ENCODE results near the gene UBC. TPM values are rescaled to one million over a fixed set of nuclear protein-coding genes. Genes with fewer than 3 reads are reported as not detected.

The UBC gene
- total and polyA plus RNA-seq, 2 donors (not counting 1 experiment from before 2014, with no cell fraction given), result 953 to 4,477 TPM

DNA sequence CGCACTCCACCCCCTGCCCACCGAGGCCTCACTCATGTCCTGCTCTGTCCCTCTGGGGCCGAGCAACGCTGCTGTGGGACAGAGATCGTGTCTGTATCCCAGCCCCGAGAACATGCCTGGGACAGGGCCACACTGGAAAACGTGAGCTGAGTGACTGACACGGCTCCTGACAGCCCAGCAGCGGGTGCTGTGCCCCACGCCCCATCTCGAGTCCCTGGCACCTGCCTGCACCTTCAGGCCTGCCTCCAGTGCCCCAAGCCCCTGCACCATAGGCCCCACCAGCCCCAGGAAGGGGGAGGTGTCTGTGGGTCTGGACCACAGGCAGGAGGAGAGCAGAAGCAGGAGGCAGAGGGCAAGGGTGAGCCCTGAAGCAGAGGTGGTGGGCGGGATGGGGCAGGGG lies 34.6 kb upstream of the UBC start:
- TF ChIP-seq, protein P1, sequence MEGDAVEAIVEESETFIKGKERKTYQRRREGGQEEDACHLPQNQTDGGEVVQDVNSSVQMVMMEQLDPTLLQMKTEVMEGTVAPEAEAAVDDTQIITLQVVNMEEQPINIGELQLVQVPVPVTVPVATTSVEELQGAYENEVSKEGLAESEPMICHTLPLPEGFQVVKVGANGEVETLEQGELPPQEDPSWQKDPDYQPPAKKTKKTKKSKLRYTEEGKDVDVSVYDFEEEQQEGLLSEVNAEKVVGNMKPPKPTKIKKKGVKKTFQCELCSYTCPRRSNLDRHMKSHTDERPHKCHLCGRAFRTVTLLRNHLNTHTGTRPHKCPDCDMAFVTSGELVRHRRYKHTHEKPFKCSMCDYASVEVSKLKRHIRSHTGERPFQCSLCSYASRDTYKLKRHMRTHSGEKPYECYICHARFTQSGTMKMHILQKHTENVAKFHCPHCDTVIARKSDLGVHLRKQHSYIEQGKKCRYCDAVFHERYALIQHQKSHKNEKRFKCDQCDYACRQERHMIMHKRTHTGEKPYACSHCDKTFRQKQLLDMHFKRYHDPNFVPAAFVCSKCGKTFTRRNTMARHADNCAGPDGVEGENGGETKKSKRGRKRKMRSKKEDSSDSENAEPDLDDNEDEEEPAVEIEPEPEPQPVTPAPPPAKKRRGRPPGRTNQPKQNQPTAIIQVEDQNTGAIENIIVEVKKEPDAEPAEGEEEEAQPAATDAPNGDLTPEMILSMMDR (IDR thresholded peaks at IDR 0.05), result no peak
- no peak for TF ChIP-seq EZH2 (IDR thresholded peaks at IDR 0.05; ENCODE audit: borderline replicate concordance, insufficient read depth, low read depth, low read length, poor library complexity, severe bottlenecking)
- H3K4me1 Mint-ChIP-seq, result no peaks in the 10 kb centered on the region

GRCh38 chr12:124947561-124948398 lies 33.3 kb upstream of the UBC start:
- no peaks in the 10 kb centered on the region for H3K4me1 ChIP-seq (ENCODE audit: control insufficient read depth in 2 of 2, insufficient read depth in 2 of 2, low read length in 2 of 2)
- ATAC-seq (ENCODE audit: low read depth) (no peak), DNase-seq (no peak)
- intact Hi-C loops (cut with micrococcal nuclease), result no loop called here
- Mint-ChIP-seq H3K9me3 (ENCODE audit: insufficient read depth) (no peaks in the 10 kb centered on the region), H3K4me3 (no peak overlapping the region), H3K4me1 (no peaks in the 10 kb centered on the region), H3K27me3 (no peaks in the 10 kb centered on the region), H3K27ac (no peak overlapping the region)
- ChIA-PET CTCF (interaction anchor here (1.2 kb wide), 1 partner anchor 41 kb away, joined by 4 read pairs; no protein-coding TSS in a partner anchor), POLR2A (no interaction called here)
- no peak overlapping the region for H2AFZ ChIP-seq (ENCODE audit: insufficient read depth, low read depth, low read length, poor library complexity, severe bottlenecking)
- H3K36me3 ChIP-seq (replicated peaks in 1 of 2; ENCODE audit: control extremely low read depth in 1 of 2, control insufficient read depth in 1 of 2, extremely low read depth in 1 of 2, insufficient read depth in 2 of 2, low read length in 1 of 2), result peaks cover 0 to 46% of the 10 kb centered on the region in 2 experiments
- H3K79me2 ChIP-seq (ENCODE audit: control insufficient read depth, insufficient read depth, low read length), result no peaks in the 10 kb centered on the region
- H3K4me2 ChIP-seq (replicated peaks; ENCODE audit: low read depth, low read length, poor library complexity, severe bottlenecking), result no peak overlapping the region
- no peaks in the 10 kb centered on the region for H3K9me3 ChIP-seq (ENCODE audit: control extremely low read depth in 1 of 3, control insufficient read depth in 2 of 3, insufficient read depth in 1 of 3, low read length in 2 of 3)
- no peak overlapping the region for H3K27ac ChIP-seq (ENCODE audit: low read length in 2 of 2)
- H3K9ac ChIP-seq (ENCODE audit: low read length), result no peak overlapping the region
- H3K27me3 ChIP-seq (replicated peaks in 1 of 4; ENCODE audit: control extremely low read depth in 1 of 4, control insufficient read depth in 3 of 4, insufficient read depth in 4 of 4, low read length in 3 of 4), result no peaks in the 10 kb centered on the region
- 84% methylated on average over 18 of the region's 20 CpGs for WGBS (ENCODE audit: insufficient coverage)
- H4K20me1 ChIP-seq (ENCODE audit: control insufficient read depth, insufficient read depth, low read length, poor library complexity, severe bottlenecking), result no peaks in the 10 kb centered on the region
- no peak overlapping the region for H3K4me3 ChIP-seq (ENCODE audit: control extremely low read depth in 1 of 5, extremely low read depth in 1 of 5, insufficient read depth in 1 of 5, low read depth in 2 of 5, low read length in 4 of 5)
- TF ChIP-seq EZH2 (IDR thresholded peaks at IDR 0.05; ENCODE audit: borderline replicate concordance, insufficient read depth, low read depth, low read length, poor library complexity, severe bottlenecking), result no peak
- TF ChIP-seq, protein P1 (IDR thresholded peaks at IDR 0.05), result no peak

More for the DNA sequence above, 34.6 kb upstream of the UBC start:
- intact Hi-C loops (cut with micrococcal nuclease), result no loop called here
- Histone ChIP-seq H3K27ac (ENCODE audit: low read length in 2 of 2) (no peak overlapping the region), H3K79me2 (ENCODE audit: control insufficient read depth, insufficient read depth, low read length) (no peaks in the 10 kb centered on the region), H3K9me3 (ENCODE audit: control extremely low read depth in 1 of 3, control insufficient read depth in 2 of 3, insufficient read depth in 1 of 3, low read length in 2 of 3) (no peaks in the 10 kb centered on the region), H3K4me1 (ENCODE audit: control insufficient read depth in 2 of 2, insufficient read depth in 2 of 2, low read length in 2 of 2) (no peaks in the 10 kb centered on the region), H4K20me1 (ENCODE audit: control insufficient read depth, insufficient read depth, low read length, poor library complexity, severe bottlenecking) (no peaks in the 10 kb centered on the region), H3K9ac (ENCODE audit: low read length) (no peak overlapping the region), H2AFZ (ENCODE audit: insufficient read depth, low read depth, low read length, poor library complexity, severe bottlenecking) (no peak overlapping the region), H3K27me3 (replicated peaks in 1 of 4; ENCODE audit: control extremely low read depth in 1 of 4, control insufficient read depth in 3 of 4, insufficient read depth in 4 of 4, low read length in 3 of 4) (no peaks in the 10 kb centered on the region), H3K36me3 (replicated peaks in 1 of 2; ENCODE audit: control extremely low read depth in 1 of 2, control insufficient read depth in 1 of 2, extremely low read depth in 1 of 2, insufficient read depth in 2 of 2, low read length in 1 of 2) (peaks cover 0 to 48% of the 10 kb centered on the region in 2 experiments), H3K4me3 (ENCODE audit: control extremely low read depth in 1 of 5, extremely low read depth in 1 of 5, insufficient read depth in 1 of 5, low read depth in 2 of 5, low read length in 4 of 5) (no peak overlapping the region), H3K4me2 (replicated peaks; ENCODE audit: low read depth, low read length, poor library complexity, severe bottlenecking) (no peak overlapping the region)
- WGBS (ENCODE audit: insufficient coverage), result 96% methylated on average over 9 of the region's 12 CpGs
- ChIA-PET CTCF (interaction anchor here (1.2 kb wide), 1 partner anchor 42 kb away, joined by 4 read pairs; no protein-coding TSS in a partner anchor), POLR2A (no interaction called here)
- Mint-ChIP-seq H3K27me3 (no peaks in the 10 kb centered on the region), H3K4me3 (no peak overlapping the region), H3K27ac (no peak overlapping the region), H3K9me3 (ENCODE audit: insufficient read depth) (no peaks in the 10 kb centered on the region)
- ATAC-seq (ENCODE audit: low read depth) (no peak), DNase-seq (no peak)
